Activated CD4-positive, alpha-beta memory T cell treated with anti-CD3 and anti-CD28 coated beads, Interleukin-2, amount 10 ng/mL, durations not matched to agents 7 days and 5 days (primary cell): ENCODE data around the gene NDST3. TPM values are rescaled to one million over a fixed set of nuclear protein-coding genes. Genes with fewer than 3 reads are reported as not detected.
A peak's percentile ranks its signal among the peaks of the same experiment; 100 is the strongest.
"Not testable (repeated sequence)": the region's sequence is repeated elsewhere in the genome, so short reads cannot be mapped to it uniquely, and the experiment has no call there.

Source experiments
- CTCF ChIA-PET: fragments of 350-600 bp; sonication (Branson Sonifier 250); formaldehyde crosslinking; loops from one replicate; lab custom pipeline; 2021; ENCODE audit warnings: antibody characterized with exemption, inconsistent platforms; lab: Charles Lee
- POLR2A ChIA-PET: fragments of 350-600 bp; sonication (Branson Sonifier 250); formaldehyde crosslinking; loops from one replicate; lab custom pipeline; 2021; ENCODE audit warnings: antibody characterized with exemption; lab: Charles Lee
- DNase-seq: peaks from one replicate; pipeline ENCODE4 v3.0.0-alpha.2; 2020
- H3K27ac Mint-ChIP-seq: one replicate; pipeline ENCODE4 v1.8.0; 2021; ENCODE audit warnings: mild to moderate bottlenecking, mixed read lengths
- H3K27me3 Mint-ChIP-seq: one replicate; pipeline ENCODE4 v1.8.0; 2021; ENCODE audit warnings: mixed read lengths
- H3K36me3 Mint-ChIP-seq: one replicate; pipeline ENCODE4 v1.8.0; 2021; ENCODE audit warnings: low read depth, mixed read lengths
- H3K4me1 Mint-ChIP-seq: one replicate; pipeline ENCODE4 v1.8.0; 2021; ENCODE audit warnings: mixed read lengths
- H3K4me3 Mint-ChIP-seq: one replicate; pipeline ENCODE4 v1.8.0; 2021; ENCODE audit warnings: mild to moderate bottlenecking, mixed read lengths
- H3K9me3 Mint-ChIP-seq: one replicate; pipeline ENCODE4 v1.8.0; 2021; ENCODE audit warnings: mixed read lengths
- total RNA-seq, 2 experiments: library from RNA; stranded (reverse); gene quantifications; one replicate each; pipeline ENCODE4 v1.2.3, GENCODE V29; 2021

The NDST3 gene
- total RNA-seq, 2 experiments from 2014 or later: not detected

- H3K36me3 Mint-ChIP-seq: no peaks in the 10 kb centered on the region
- no peaks in the 10 kb centered on the region for H3K4me1 Mint-ChIP-seq
- peaks cover 5% of the 10 kb centered on the region for H3K27me3 Mint-ChIP-seq
- ChIA-PET CTCF (no interaction called here), POLR2A (no interaction called here)
- H3K9me3 Mint-ChIP-seq: no peaks in the 10 kb centered on the region
- H3K27ac Mint-ChIP-seq: no peak overlapping the region
- H3K4me3 Mint-ChIP-seq: no peak overlapping the region
- DNase-seq: no peak
These were observed 192.2 kb downstream of the NDST3 start for GRCh38 chr4:118226311-118227010.

DNA sequence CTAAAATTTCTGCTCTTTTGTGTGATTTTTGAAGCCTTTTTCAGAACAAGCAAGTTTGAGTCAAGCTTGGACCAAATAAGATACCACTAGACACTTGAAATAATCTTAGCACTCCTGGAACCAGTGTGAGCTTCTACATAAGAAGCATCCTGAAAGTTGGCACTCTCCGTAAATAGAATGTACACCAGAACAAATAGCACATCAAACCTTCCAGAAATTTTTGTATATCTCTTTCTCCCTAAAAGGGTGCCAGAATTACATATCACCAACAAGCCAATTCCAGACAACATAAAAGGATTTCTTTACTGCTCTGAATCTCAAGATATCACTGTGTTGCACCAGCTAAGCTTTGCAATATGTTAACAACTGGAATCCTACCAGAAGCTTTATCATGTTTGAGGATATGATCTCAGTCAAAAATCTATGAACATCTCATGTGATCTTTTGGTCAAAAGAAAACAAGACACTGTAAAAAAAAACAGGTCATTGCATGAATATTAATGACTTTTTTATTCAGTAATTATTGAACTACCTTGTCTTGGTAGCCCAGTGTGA lies 201.4 kb downstream of the NDST3 start:
- POLR2A ChIA-PET: no interaction called here
- CTCF ChIA-PET: no interaction called here
- H3K36me3 Mint-ChIP-seq: no peaks in the 10 kb centered on the region

DNA sequence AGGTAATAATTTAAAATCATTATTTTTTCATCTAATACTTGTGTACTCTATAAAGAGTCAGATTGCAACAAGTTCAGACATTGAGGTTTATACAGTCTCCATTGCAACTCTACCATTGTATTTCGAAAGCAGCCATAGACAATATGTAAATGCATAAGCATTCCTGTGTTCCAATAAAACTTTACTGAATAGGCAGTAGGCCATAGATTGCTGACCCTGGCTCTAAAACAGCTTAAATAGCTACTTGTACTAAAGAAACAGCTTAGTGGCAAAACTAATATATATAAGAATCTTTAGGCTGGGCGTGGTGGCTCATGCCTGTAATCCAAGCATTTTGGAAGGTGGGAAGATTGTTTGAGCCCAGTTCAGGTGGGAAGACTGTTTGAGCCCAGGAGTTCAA lies 203.2 kb downstream of the NDST3 start:
- H3K9me3 Mint-ChIP-seq: no peaks in the 10 kb centered on the region
- H3K4me3 Mint-ChIP-seq: no peak overlapping the region
- peaks cover 4% of the 10 kb centered on the region for H3K27me3 Mint-ChIP-seq
- POLR2A ChIA-PET: no interaction called here
- DNase-seq: no peak
- H3K4me1 Mint-ChIP-seq: no peaks in the 10 kb centered on the region
- H3K36me3 Mint-ChIP-seq: no peaks in the 10 kb centered on the region
- no peak overlapping the region for H3K27ac Mint-ChIP-seq
- CTCF ChIA-PET: no interaction called here

More for the DNA sequence above, 201.4 kb downstream of the NDST3 start:
- Mint-ChIP-seq H3K9me3 (no peaks in the 10 kb centered on the region), H3K27ac (no peak overlapping the region), H3K4me1 (no peaks in the 10 kb centered on the region), H3K27me3 (peaks cover 4% of the 10 kb centered on the region), H3K4me3 (no peak overlapping the region)
- no peak for DNase-seq

GRCh38 chr4:118249890-118250289 lies 215.6 kb downstream of the NDST3 start:
- Mint-ChIP-seq H3K27me3 (no peaks in the 10 kb centered on the region), H3K36me3 (no peaks in the 10 kb centered on the region), H3K4me3 (no peak overlapping the region), H3K4me1 (peaks cover 2% of the 10 kb centered on the region), H3K9me3 (no peaks in the 10 kb centered on the region), H3K27ac (no peak overlapping the region)
- ChIA-PET CTCF (no interaction called here), POLR2A (no interaction called here)
- no peak for DNase-seq

GRCh38 chr4:118254368-118254767 lies 220.1 kb downstream of the NDST3 start:
- Mint-ChIP-seq H3K27ac (no peak overlapping the region), H3K4me1 (no peaks in the 10 kb centered on the region), H3K9me3 (no peaks in the 10 kb centered on the region), H3K36me3 (no peaks in the 10 kb centered on the region), H3K27me3 (peaks cover 3% of the 10 kb centered on the region), H3K4me3 (no peak overlapping the region)
- POLR2A ChIA-PET: no interaction called here
- no peak for DNase-seq
- CTCF ChIA-PET: no interaction called here

DNA sequence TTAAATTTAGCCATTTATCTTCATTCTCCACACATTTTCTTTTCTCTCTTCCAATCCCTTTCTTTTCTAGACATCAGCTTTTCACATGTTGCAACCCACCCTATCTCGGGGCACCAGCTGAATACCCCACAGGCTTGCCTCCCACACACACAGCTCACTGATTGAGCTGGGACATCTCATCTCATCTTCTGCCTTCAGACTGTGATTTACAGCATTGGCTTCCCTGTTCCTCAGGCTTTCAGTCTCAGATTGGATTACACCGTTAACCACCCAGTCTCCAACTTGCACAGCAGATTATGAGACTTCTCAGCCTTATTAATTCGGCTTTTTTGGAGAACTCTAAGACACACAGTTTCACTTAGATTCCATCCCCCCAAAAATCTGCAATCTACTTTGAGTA lies 224.8 kb downstream of the NDST3 start:
- ChIA-PET CTCF (interaction anchor here (1.1 kb wide), 1 partner anchor 12 kb away, joined by 3 read pairs; no protein-coding TSS in a partner anchor), POLR2A (no interaction called here)
- no peaks in the 10 kb centered on the region for H3K4me1 Mint-ChIP-seq
- no peaks in the 10 kb centered on the region for H3K36me3 Mint-ChIP-seq
- DNase-seq: no peak
- no peak overlapping the region for H3K27ac Mint-ChIP-seq
- peaks cover 16% of the 10 kb centered on the region for H3K27me3 Mint-ChIP-seq
- H3K9me3 Mint-ChIP-seq: no peaks in the 10 kb centered on the region
- no peak overlapping the region for H3K4me3 Mint-ChIP-seq

DNA sequence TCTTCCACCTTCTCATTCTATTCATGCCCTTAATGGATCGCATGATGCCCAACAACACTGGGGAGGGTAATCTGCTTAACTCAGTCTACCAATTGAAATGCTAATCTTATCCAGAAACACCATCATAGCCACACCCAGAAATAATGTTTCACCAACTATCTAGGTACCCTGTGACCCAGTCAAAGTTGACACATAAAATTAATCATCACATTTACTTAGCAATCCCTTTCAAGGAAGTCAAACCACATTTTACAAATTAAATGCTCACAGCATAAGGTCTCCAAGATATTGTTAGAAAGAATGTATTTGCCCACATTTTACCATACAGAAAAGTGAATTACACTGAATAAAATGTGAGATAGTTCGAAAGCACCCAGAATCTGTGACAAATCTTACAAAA lies 226.0 kb downstream of the NDST3 start:
- no peak overlapping the region for H3K27ac Mint-ChIP-seq
- DNase-seq: no peak
- no peak overlapping the region for H3K4me3 Mint-ChIP-seq
- no peaks in the 10 kb centered on the region for H3K36me3 Mint-ChIP-seq
- H3K4me1 Mint-ChIP-seq: no peaks in the 10 kb centered on the region
- peaks cover 19% of the 10 kb centered on the region for H3K27me3 Mint-ChIP-seq
- H3K9me3 Mint-ChIP-seq: no peaks in the 10 kb centered on the region
- POLR2A ChIA-PET: no interaction called here
- CTCF ChIA-PET: interaction anchor here (1.7 kb wide), 1 partner anchor 11 kb away, joined by 6 read pairs; no protein-coding TSS in a partner anchor

- ChIA-PET POLR2A (no interaction called here), CTCF (no interaction called here)
- no peaks in the 10 kb centered on the region for H3K4me1 Mint-ChIP-seq
- peaks cover 18% of the 10 kb centered on the region for H3K27me3 Mint-ChIP-seq
- no peaks in the 10 kb centered on the region for H3K9me3 Mint-ChIP-seq
- DNase-seq: no peak
- H3K4me3 Mint-ChIP-seq: no peak overlapping the region
- H3K36me3 Mint-ChIP-seq: no peaks in the 10 kb centered on the region
- no peak overlapping the region for H3K27ac Mint-ChIP-seq
These were observed 229.8 kb downstream of the NDST3 start for GRCh38 chr4:118264096-118264495.

DNA sequence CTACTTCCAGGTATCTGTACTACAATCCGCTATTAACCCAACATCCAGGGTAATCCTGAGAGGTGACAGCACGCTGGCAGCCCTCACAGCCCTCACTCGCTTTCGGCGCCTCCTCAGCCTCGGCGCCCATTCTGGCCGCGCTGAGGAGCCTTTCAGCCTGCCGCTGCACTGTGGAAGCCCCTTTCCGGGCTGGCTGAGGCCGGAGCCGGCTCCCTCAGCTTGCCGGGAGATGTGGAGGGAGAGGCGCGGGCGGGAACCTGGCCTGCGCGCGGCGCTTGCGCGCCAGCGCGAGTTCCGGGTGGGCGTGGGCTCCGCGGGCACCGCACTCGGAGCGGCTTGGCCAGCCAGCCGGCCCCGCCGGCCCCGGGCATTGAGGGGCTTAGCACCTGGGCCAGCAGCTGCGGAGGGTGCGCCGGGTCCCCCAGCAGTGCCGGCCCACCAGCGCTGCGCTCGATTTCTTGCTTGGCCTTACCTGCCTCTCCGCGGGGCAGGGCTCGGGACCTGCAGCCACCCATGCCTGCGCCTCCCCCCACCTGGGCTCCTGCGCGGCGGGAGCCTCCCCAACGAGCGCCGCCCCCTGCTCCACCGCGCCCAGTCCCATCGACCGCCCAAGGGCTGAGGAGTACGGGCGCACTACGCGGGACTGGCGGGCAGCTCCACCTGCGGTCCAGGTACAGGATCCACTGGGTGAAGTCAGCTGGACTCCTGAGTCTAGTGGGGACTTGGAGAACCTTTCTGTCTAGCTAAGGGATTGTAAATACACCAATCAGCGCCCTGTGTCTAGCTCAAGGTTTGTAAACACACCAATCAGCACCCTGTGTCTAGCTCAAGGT lies 231.2 kb downstream of the NDST3 start:
- H3K4me1 Mint-ChIP-seq: peaks cover under 1% of the 10 kb centered on the region
- H3K27me3 Mint-ChIP-seq: peaks cover 17% of the 10 kb centered on the region
- peak; percentile 20 for DNase-seq
- POLR2A ChIA-PET: interaction anchor here (1.2 kb wide), 1 partner anchor 12 kb away, joined by 8 read pairs; no protein-coding TSS in a partner anchor
- H3K9me3 Mint-ChIP-seq: no peaks in the 10 kb centered on the region
- no peak overlapping the region for H3K27ac Mint-ChIP-seq
- CTCF ChIA-PET: interaction anchor here (1.5 kb wide), 1 partner anchor 9 kb away, joined by 4 read pairs; no protein-coding TSS in a partner anchor
- peak overlapping the region; percentile 47 for H3K4me3 Mint-ChIP-seq
- H3K36me3 Mint-ChIP-seq: no peaks in the 10 kb centered on the region

GRCh38 chr4:118266145-118266496 lies 231.8 kb downstream of the NDST3 start:
- Mint-ChIP-seq H3K4me3 (peak overlapping the region; percentile 10), H3K27me3 (peaks cover 16% of the 10 kb centered on the region)
- not testable (repeated sequence) for DNase-seq, H3K9me3 Mint-ChIP-seq, H3K27ac Mint-ChIP-seq, H3K36me3 Mint-ChIP-seq, H3K4me1 Mint-ChIP-seq
- ChIA-PET CTCF (interaction anchor here (1.5 kb wide), 1 partner anchor 8 kb away, joined by 4 read pairs; no protein-coding TSS in a partner anchor), POLR2A (interaction anchor here (0.8 to 1.2 kb wide), 2 partner anchors 12 to 419 kb away, joined by 3 to 8 read pairs; partner anchors contain the start of gene METTL14)

GRCh38 chr4:118268780-118269179 lies 234.5 kb downstream of the NDST3 start:
- Mint-ChIP-seq H3K4me3 (no peak overlapping the region), H3K36me3 (no peaks in the 10 kb centered on the region), H3K27ac (no peak overlapping the region), H3K9me3 (no peaks in the 10 kb centered on the region), H3K27me3 (peaks cover 8% of the 10 kb centered on the region), H3K4me1 (peaks cover 1% of the 10 kb centered on the region)
- no peak for DNase-seq
- POLR2A ChIA-PET: no interaction called here
- CTCF ChIA-PET: no interaction called here

GRCh38 chr4:118270492-118270891 lies 236.2 kb downstream of the NDST3 start:
- H3K9me3 Mint-ChIP-seq: no peaks in the 10 kb centered on the region
- ChIA-PET POLR2A (no interaction called here), CTCF (interaction anchor here (0.6 to 1.5 kb wide), 6 partner anchors 9 to 744 kb away, joined by 3 to 6 read pairs (median 3); no protein-coding TSS in a partner anchor)
- peaks cover 1% of the 10 kb centered on the region for H3K27me3 Mint-ChIP-seq
- no peak overlapping the region for H3K27ac Mint-ChIP-seq
- H3K36me3 Mint-ChIP-seq: no peaks in the 10 kb centered on the region
- H3K4me1 Mint-ChIP-seq: peaks cover 1% of the 10 kb centered on the region
- no peak for DNase-seq
- no peak overlapping the region for H3K4me3 Mint-ChIP-seq

GRCh38 chr4:118271788-118272187 lies 237.5 kb downstream of the NDST3 start:
- Mint-ChIP-seq H3K36me3 (no peaks in the 10 kb centered on the region), H3K4me3 (no peak overlapping the region), H3K9me3 (no peaks in the 10 kb centered on the region), H3K27ac (no peak overlapping the region), H3K4me1 (peaks cover 3% of the 10 kb centered on the region), H3K27me3 (peaks cover 1% of the 10 kb centered on the region)
- no peak for DNase-seq
- ChIA-PET POLR2A (no interaction called here), CTCF (interaction anchor here (1.1 to 1.5 kb wide), 4 partner anchors 11 to 20 kb away, joined by 3 to 6 read pairs (median 5); no protein-coding TSS in a partner anchor)
